OCI-LY3 (cell line): ENCODE data around the gene INTS6L.

Experiments
- H2AFZ ChIP-seq: fragments of 200-600, 300-600 bp; shearing (Covaris generic); 2 replicates; pipeline ENCODE4 v1.6.0; 2014; ENCODE audit warnings: antibody characterized with exemption, low read depth, low read length
- H3K27ac ChIP-seq: fragments of 200-600, 300-600 bp; sonication (generic); 2 replicates; pipeline ENCODE4 v1.5.1; 2014; ENCODE audit warnings: mild to moderate bottlenecking, low read length, moderate library complexity, mixed read lengths
- H3K27me3 ChIP-seq: fragments of 200-600, 300-600 bp; sonication (generic); 2 replicates; pipeline ENCODE4 v1.6.1; 2014; ENCODE audit warnings: low read depth, low read length, mixed read lengths
- H3K36me3 ChIP-seq: fragments of 200-600, 300-600 bp; sonication (generic); replicated peaks from 2 replicates; pipeline ENCODE3; 2014; ENCODE audit warnings: low read depth, low read length, mixed read lengths
- H3K4me1 ChIP-seq: fragments of 300-600, 200-600 bp; sonication (generic); 2 replicates; pipeline ENCODE4 v1.6.1; 2014; ENCODE audit warnings: low read length, mixed read lengths
- H3K4me2 ChIP-seq: fragments of 200-600, 300-600 bp; sonication (generic); 2 replicates; pipeline ENCODE4 v1.6.1; 2014; ENCODE audit warnings: low read length, mixed read lengths
- H3K4me3 ChIP-seq: fragments of 300-600, 200-600 bp; sonication (generic); 2 replicates; pipeline ENCODE4 v1.5.1; 2014; ENCODE audit warnings: antibody characterized with exemption, mild to moderate bottlenecking, low read length, moderate library complexity
- H3K79me2 ChIP-seq: fragments of 300-600, 200-600 bp; shearing (Covaris generic); 2 replicates; pipeline ENCODE4 v1.6.1; 2014; ENCODE audit warnings: mild to moderate bottlenecking, low read length, mixed read lengths
- H3K9ac ChIP-seq: fragments of 300-600, 200-600 bp; shearing (Covaris generic); 2 replicates; pipeline ENCODE4 v1.6.0; 2014; ENCODE audit warnings: mild to moderate bottlenecking, low read length, moderate library complexity
- H3K9me3 ChIP-seq: fragments of 200-600, 300-600 bp; shearing (Covaris generic); 2 replicates; pipeline ENCODE4 v1.6.1; 2014; ENCODE audit warnings: low read length, mixed read lengths; ENCODE audit not compliant: insufficient read depth
- H4K20me1 ChIP-seq: fragments of 200-600, 300-600 bp; sonication (generic); 2 replicates; pipeline ENCODE4 v1.6.1; 2016; ENCODE audit warnings: low read length, mixed read lengths; ENCODE audit not compliant: insufficient read depth
- EZH2phosphoT487 ChIP-seq: fragments of 200-600 bp; shearing (Covaris generic); IDR thresholded peaks from 2 replicates; pipeline ENCODE4 v1.6.1; 2018; ENCODE audit warnings: antibody characterized with exemption, mixed run types, low read depth
- TF ChIP-seq, protein P1 (sequence below): fragments of 200-600, 300-600 bp; sonication (generic); IDR thresholded peaks from 2 replicates; pipeline ENCODE4 v1.5.1; 2014; ENCODE audit warnings: antibody characterized with exemption, low read length, low read depth

Gene INTS6L

DNA sequence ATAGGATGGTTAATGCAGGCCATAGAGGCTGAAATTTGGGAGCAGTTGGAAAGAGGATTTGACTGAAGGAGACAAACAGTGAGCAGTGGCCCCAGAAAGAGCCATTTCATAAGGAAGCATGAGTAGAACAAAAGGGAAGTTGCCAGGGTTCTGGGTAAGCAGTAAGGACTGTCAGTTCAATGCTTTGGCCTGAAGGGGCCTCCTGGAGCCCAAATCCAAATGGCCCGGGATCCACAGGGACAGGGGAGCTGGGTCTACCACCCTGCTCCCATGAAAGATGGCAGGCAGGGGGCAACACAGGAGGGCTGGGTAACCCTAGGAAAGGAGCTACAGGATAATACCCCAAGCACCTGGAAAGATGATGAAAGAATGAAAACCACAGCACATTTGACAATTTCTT, 4.1 kb upstream of the INTS6L start:
- H3K27me3 ChIP-seq = no peaks in the 10 kb centered on the region
- no peak overlapping the region for H3K4me2 ChIP-seq
- H3K79me2 ChIP-seq = no peaks in the 10 kb centered on the region
- no peaks in the 10 kb centered on the region for H4K20me1 ChIP-seq
- no peaks in the 10 kb centered on the region for H3K4me1 ChIP-seq
- H3K9me3 ChIP-seq = no peaks in the 10 kb centered on the region
- no peaks in the 10 kb centered on the region for H3K36me3 ChIP-seq
- no peak overlapping the region for H3K27ac ChIP-seq
- no peak overlapping the region for H3K4me3 ChIP-seq
- H3K9ac ChIP-seq = no peak overlapping the region
- TF ChIP-seq, protein P1, sequence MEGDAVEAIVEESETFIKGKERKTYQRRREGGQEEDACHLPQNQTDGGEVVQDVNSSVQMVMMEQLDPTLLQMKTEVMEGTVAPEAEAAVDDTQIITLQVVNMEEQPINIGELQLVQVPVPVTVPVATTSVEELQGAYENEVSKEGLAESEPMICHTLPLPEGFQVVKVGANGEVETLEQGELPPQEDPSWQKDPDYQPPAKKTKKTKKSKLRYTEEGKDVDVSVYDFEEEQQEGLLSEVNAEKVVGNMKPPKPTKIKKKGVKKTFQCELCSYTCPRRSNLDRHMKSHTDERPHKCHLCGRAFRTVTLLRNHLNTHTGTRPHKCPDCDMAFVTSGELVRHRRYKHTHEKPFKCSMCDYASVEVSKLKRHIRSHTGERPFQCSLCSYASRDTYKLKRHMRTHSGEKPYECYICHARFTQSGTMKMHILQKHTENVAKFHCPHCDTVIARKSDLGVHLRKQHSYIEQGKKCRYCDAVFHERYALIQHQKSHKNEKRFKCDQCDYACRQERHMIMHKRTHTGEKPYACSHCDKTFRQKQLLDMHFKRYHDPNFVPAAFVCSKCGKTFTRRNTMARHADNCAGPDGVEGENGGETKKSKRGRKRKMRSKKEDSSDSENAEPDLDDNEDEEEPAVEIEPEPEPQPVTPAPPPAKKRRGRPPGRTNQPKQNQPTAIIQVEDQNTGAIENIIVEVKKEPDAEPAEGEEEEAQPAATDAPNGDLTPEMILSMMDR = no peak; the same call in 1 of the 2 replicates
- H2AFZ ChIP-seq = no peak overlapping the region; the same call in 1 of the 2 replicates

- no peak overlapping the region for H3K4me3 ChIP-seq
- H3K4me1 ChIP-seq = peaks cover 7% of the 10 kb centered on the region
- peaks cover 3% of the 10 kb centered on the region for H3K36me3 ChIP-seq
- H3K27ac ChIP-seq = no peak overlapping the region
- no peak overlapping the region for H3K9ac ChIP-seq
- no peaks in the 10 kb centered on the region for H3K9me3 ChIP-seq
- H3K79me2 ChIP-seq = peaks cover 6% of the 10 kb centered on the region
- H3K4me2 ChIP-seq = no peak overlapping the region
- no peaks in the 10 kb centered on the region for H3K27me3 ChIP-seq
- H4K20me1 ChIP-seq = no peaks in the 10 kb centered on the region
- TF ChIP-seq, protein P1 = no peak
- TF ChIP-seq EZH2phosphoT487 = no peak
- no peak overlapping the region for H2AFZ ChIP-seq
Observed at GRCh38 chrX:135518161-135518560, 2.3 kb upstream of the INTS6L start.

GRCh38 chrX:135520022-135520552, 373 bp upstream of the INTS6L start:
- peak overlapping the region; percentile 95 for H3K4me2 ChIP-seq
- TF ChIP-seq, protein P1 = no peak
- no peak for TF ChIP-seq EZH2phosphoT487
- H3K9me3 ChIP-seq = no peaks in the 10 kb centered on the region
- peaks cover 3% of the 10 kb centered on the region for H3K36me3 ChIP-seq
- H3K79me2 ChIP-seq = peaks cover 6% of the 10 kb centered on the region
- H3K4me3 ChIP-seq = peak overlapping the region; percentile 94
- H3K27me3 ChIP-seq = no peaks in the 10 kb centered on the region
- peak overlapping the region; percentile 73 for H3K9ac ChIP-seq
- H3K4me1 ChIP-seq = peaks cover 7% of the 10 kb centered on the region
- peak overlapping the region; percentile 94 for H2AFZ ChIP-seq
- no peaks in the 10 kb centered on the region for H4K20me1 ChIP-seq
- peak overlapping the region; percentile 44 for H3K27ac ChIP-seq

GRCh38 chrX:135521405-135522131, 1.1 kb downstream of the INTS6L start:
- Histone ChIP-seq H3K27ac (peak overlapping the region; percentile 87), H3K79me2 (peaks cover 6% of the 10 kb centered on the region), H3K9ac (peak overlapping the region; percentile 93), H3K4me3 (peak overlapping the region; percentile 95), H3K36me3 (peaks cover 3% of the 10 kb centered on the region), H3K4me2 (peak overlapping the region; percentile 97), H2AFZ (peak overlapping the region; percentile 49; the same call in 1 of the 2 replicates), H3K27me3 (no peaks in the 10 kb centered on the region), H3K9me3 (no peaks in the 10 kb centered on the region), H4K20me1 (no peaks in the 10 kb centered on the region), H3K4me1 (peaks cover 7% of the 10 kb centered on the region)
- TF ChIP-seq, protein P1 = peak; percentile 11; the same call in 1 of the 2 replicates
- no peak for TF ChIP-seq EZH2phosphoT487
